ENCODE results near the gene HNRNPA1. TPM values are rescaled to one million over a fixed set of nuclear protein-coding genes. Genes with fewer than 3 reads are reported as not detected.

The HNRNPA1 gene
- total RNA-seq: 443 and 495 TPM in 2 replicates

GRCh38 chr12:54280468-54281260 is at the start of gene HNRNPA1:
Gene HNRNPA1, plus strand, starts transcription at chr12:54280726. Its CDS starts 82 bp downstream, at chr12:54280808.

GRCh38 chr12:54279632-54280467 is 676 bp upstream of the HNRNPA1 start, which contains the start of gene CBX5:
Gene CBX5, minus strand, starts transcription at chr12:54280122. Its CDS starts 22,472 bp downstream, at chr12:54257650.

GRCh38 chr12:54300732-54301427 is 20.4 kb downstream of the HNRNPA1 start, which contains the start of gene NFE2:
Gene NFE2, minus strand, starts transcription at chr12:54301015. Its CDS starts 5,767 bp downstream, at chr12:54295248.

GRCh38 chr12:54324617-54325441 is 44.3 kb downstream of the HNRNPA1 start, which contains the start of gene COPZ1:
Gene COPZ1, plus strand, starts transcription at chr12:54325131. Its CDS starts 33 bp downstream, at chr12:54325164.

Other genes with a start within 250 kb of the HNRNPA1 start
- gene HOXC5, start 247.7 kb upstream of the HNRNPA1 start, total RNA-seq: not detected in 2 replicates
- not detected in 2 replicates for gene HOXC4, start 226.9 kb upstream of the HNRNPA1 start, total RNA-seq
- gene SMUG1, start 91.7 kb upstream of the HNRNPA1 start, total RNA-seq: 18.4 and 20.1 TPM in 2 replicates
- gene CBX5, start 604 bp upstream of the HNRNPA1 start, total RNA-seq: 39.2 and 44.6 TPM in 2 replicates
- gene NFE2, start 20.3 kb downstream of the HNRNPA1 start, total RNA-seq: not detected in 2 replicates
- 104 and 145 TPM in 2 replicates for gene COPZ1, start 44.4 kb downstream of the HNRNPA1 start, total RNA-seq
- gene GPR84, start 83.8 kb downstream of the HNRNPA1 start, total RNA-seq: 0.06 TPM in 1 of 2 replicates, not detected in the other
- 0.87 and 0.92 TPM in 2 replicates for gene ZNF385A, start 104.0 kb downstream of the HNRNPA1 start, total RNA-seq
- 213 and 260 TPM in 2 replicates for gene ITGA5, start 138.5 kb downstream of the HNRNPA1 start, total RNA-seq
- not detected in 2 replicates for gene GTSF1, start 192.9 kb downstream of the HNRNPA1 start, total RNA-seq
- gene NCKAP1L, start 217.0 kb downstream of the HNRNPA1 start, total RNA-seq: 0.13 TPM in 1 of 2 replicates, not detected in the other